NB4 (cell line): Measurements from ENCODE around the gene CTNND2.

Source experiments
- DNase-seq: peaks from one replicate; pipeline ENCODE4 v3.0.0; 2010; ENCODE audit warnings: low read depth
- H3K4me3 ChIP-seq: one replicate; pipeline ENCODE4 v1.5.1; 2011; ENCODE audit warnings: mild to moderate bottlenecking, low read depth, low read length, moderate library complexity
- CTCF ChIP-seq: IDR thresholded peaks from one replicate; pipeline ENCODE4 v1.5.1; 2012; ENCODE audit warnings: low read depth, low read length
- MAX ChIP-seq: IDR thresholded peaks from 2 replicates; pipeline ENCODE4 v1.6.1; 2011; ENCODE audit warnings: low read depth, low read length
- MYC ChIP-seq: IDR thresholded peaks from 2 replicates; pipeline ENCODE4 v1.6.1; 2011; ENCODE audit warnings: low read depth, low read length
- POLR2A ChIP-seq: IDR thresholded peaks from 2 replicates; pipeline ENCODE4 v1.6.1; 2011; ENCODE audit warnings: mild to moderate bottlenecking; ENCODE audit not compliant: insufficient read length; ENCODE audit errors: extremely low read depth

CTNND2 gene

GRCh38 chr5:11482011-11482410 lies 422.2 kb downstream of the CTNND2 start:
- H3K4me3 ChIP-seq: no peak overlapping the region
- no peak for TF ChIP-seq CTCF
- no peak for TF ChIP-seq POLR2A
- no peak for TF ChIP-seq MAX
- TF ChIP-seq MYC: no peak
- no peak for DNase-seq

GRCh38 chr5:11477786-11478185 lies 426.5 kb downstream of the CTNND2 start:
- no peak for DNase-seq
- no peak for TF ChIP-seq CTCF
- TF ChIP-seq MAX: no peak
- TF ChIP-seq POLR2A: no peak
- TF ChIP-seq MYC: no peak
- no peak overlapping the region for H3K4me3 ChIP-seq

GRCh38 chr5:11476866-11477265 lies 427.4 kb downstream of the CTNND2 start:
- H3K4me3 ChIP-seq: no peak overlapping the region
- TF ChIP-seq MAX: no peak
- TF ChIP-seq MYC: no peak
- no peak for TF ChIP-seq POLR2A
- no peak for TF ChIP-seq CTCF
- no peak for DNase-seq

- no peak for DNase-seq
- no peak overlapping the region for H3K4me3 ChIP-seq
- no peak for TF ChIP-seq MYC
- TF ChIP-seq MAX: no peak
- no peak for TF ChIP-seq CTCF
- no peak for TF ChIP-seq POLR2A
These were observed 435.8 kb downstream of the CTNND2 start for GRCh38 chr5:11468334-11469039.

- no peak for TF ChIP-seq MAX
- TF ChIP-seq POLR2A: no peak
- no peak for TF ChIP-seq CTCF
- TF ChIP-seq MYC: no peak
- DNase-seq: no peak
- H3K4me3 ChIP-seq: no peak overlapping the region
These were observed 436.7 kb downstream of the CTNND2 start for GRCh38 chr5:11467588-11467987.
